Skeletal muscle tissue (tissue), 4 donors: ENCODE results near the gene VPS9D1. TPM values are rescaled to one million over a fixed set of nuclear protein-coding genes. Genes with fewer than 3 reads are reported as not detected.
"Not testable (repeated sequence)": the region's sequence is repeated elsewhere in the genome, so short reads cannot be mapped to it uniquely, and the experiment has no call there.

Experiments
- H3K27ac ChIP-seq: one replicate; pipeline ENCODE4 v1.7.0; 2013; ENCODE audit warnings: mild to moderate bottlenecking, low read depth, low read length, inconsistent platforms
- H3K27me3 ChIP-seq, 3 donors: one replicate each; pipeline ENCODE4 v1.7.0; 2013; ENCODE audit warnings: low read length in 3 of 3; ENCODE audit not compliant: control insufficient read depth in 3 of 3, insufficient read depth in 3 of 3
- H3K36me3 ChIP-seq, 3 donors: one replicate each; pipeline ENCODE4 v1.7.0; 2013; ENCODE audit warnings: low read length in 3 of 3; ENCODE audit not compliant: control insufficient read depth in 3 of 3, insufficient read depth in 3 of 3
- H3K4me1 ChIP-seq, 3 donors: one replicate each; pipeline ENCODE4 v1.7.0; 2013; ENCODE audit warnings: low read length in 3 of 3, mild to moderate bottlenecking in 3 of 3; ENCODE audit not compliant: control insufficient read depth in 3 of 3, insufficient read depth in 3 of 3
- H3K4me3 ChIP-seq, 3 donors: one replicate each; pipeline ENCODE4 v1.7.0; 2013; ENCODE audit warnings: low read length in 3 of 3
- H3K9ac ChIP-seq, 3 donors: one replicate each; pipeline ENCODE4 v1.7.0; 2013; ENCODE audit warnings: low read length in 3 of 3, mild to moderate bottlenecking in 3 of 3, moderate library complexity in 2 of 3, low read depth in 1 of 3
- H3K9me3 ChIP-seq, 3 donors: one replicate each; pipeline ENCODE4 v1.7.0; 2013; ENCODE audit warnings: low read length in 3 of 3; ENCODE audit not compliant: control insufficient read depth in 3 of 3
- total RNA-seq: library from RNA; depleted of rRNA; stranded (reverse); fragments of >200 nt; gene quantifications from one replicate; pipeline ENCODE4 v1.2.3, GENCODE V29; 2014
- donor health status: Osteomylitis.

VPS9D1 gene
- total RNA-seq, 1 donor from 2014 or later, result 3.1 TPM

GRCh38 chr16:89670496-89671431 is 49.9 kb downstream of the VPS9D1 start:
- no peaks in the 10 kb centered on the region for H3K4me1 ChIP-seq
- H3K27me3 ChIP-seq, result no peaks in the 10 kb centered on the region
- no peaks in the 10 kb centered on the region for H3K9me3 ChIP-seq
- H3K36me3 ChIP-seq, result no peaks in the 10 kb centered on the region
- no peak overlapping the region for H3K9ac ChIP-seq
- no peak overlapping the region for H3K4me3 ChIP-seq
- no peak overlapping the region for H3K27ac ChIP-seq

DNA sequence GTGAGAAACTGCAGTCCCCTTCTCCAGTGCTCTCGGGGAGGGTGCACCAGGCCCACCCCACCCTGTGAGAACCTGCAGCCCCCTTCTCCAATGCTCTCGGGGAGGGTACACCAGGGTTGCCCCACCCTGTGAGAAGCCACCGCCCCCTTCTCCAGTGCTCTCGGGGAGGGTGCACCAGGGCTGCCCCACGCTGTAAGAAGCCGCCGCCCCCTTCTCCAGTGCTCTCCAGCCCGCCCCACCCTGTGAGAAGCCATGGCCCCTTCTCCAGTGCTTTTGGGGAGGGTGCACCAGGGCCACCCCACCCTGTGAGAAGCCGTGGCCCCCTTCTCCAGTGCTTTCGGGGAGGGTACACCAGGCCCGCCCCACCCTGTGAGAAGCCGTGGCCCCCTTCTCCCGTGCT is 50.9 kb downstream of the VPS9D1 start:
- Histone ChIP-seq H3K9me3 (no peaks in the 10 kb centered on the region), H3K27ac (no peak overlapping the region), H3K27me3 (no peaks in the 10 kb centered on the region), H3K4me3 (no peak overlapping the region), H3K36me3 (no peaks in the 10 kb centered on the region), H3K9ac (no peak overlapping the region), H3K4me1 (no peaks in the 10 kb centered on the region)

DNA sequence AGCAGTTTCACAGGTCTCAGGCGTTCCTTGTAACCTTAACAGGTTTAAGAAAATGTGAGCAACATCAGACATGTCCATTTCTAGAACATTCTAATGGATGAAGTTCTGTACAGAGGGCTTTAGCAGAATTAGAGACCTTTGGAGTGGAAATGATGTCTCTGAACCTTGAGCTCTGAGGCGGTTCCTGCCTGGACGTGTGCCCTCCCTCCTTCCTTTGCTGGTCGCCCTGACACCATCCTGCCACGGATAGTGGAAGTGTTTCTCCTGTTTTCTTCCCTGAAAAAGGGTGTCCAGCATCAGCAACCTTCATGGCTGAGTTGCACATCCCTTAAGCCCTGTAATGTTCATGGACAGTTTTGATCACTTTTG is 51.9 kb downstream of the VPS9D1 start:
- no peak overlapping the region for H3K4me3 ChIP-seq
- no peaks in the 10 kb centered on the region for H3K9me3 ChIP-seq
- H3K36me3 ChIP-seq, result no peaks in the 10 kb centered on the region
- no peak overlapping the region for H3K9ac ChIP-seq
- no peaks in the 10 kb centered on the region for H3K27me3 ChIP-seq
- no peaks in the 10 kb centered on the region for H3K4me1 ChIP-seq
- no peak overlapping the region for H3K27ac ChIP-seq

DNA sequence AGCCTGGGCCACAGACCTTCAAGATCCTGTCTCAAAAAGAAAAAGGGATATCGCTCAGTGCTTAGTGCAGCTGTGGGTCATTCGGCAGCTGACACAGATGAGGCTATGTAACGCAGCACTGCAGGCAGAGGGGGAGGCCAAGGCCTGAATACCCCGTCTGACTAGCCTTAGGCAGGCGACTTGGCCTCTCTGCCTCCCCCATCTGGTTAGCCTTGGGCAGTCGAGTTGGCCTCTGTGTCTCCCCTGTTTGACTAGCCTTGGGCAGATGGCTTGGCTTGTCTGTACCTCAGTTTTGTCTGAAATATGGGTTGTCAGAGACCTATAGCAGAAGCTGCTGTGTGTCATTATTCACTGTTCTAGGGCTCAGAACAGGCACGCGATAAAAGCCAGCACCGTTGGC is 53.1 kb downstream of the VPS9D1 start:
- H3K4me1 ChIP-seq, result no peaks in the 10 kb centered on the region
- no peak overlapping the region for H3K27ac ChIP-seq
- no peak overlapping the region for H3K4me3 ChIP-seq
- no peaks in the 10 kb centered on the region for H3K9me3 ChIP-seq
- H3K36me3 ChIP-seq, result no peaks in the 10 kb centered on the region
- no peaks in the 10 kb centered on the region for H3K27me3 ChIP-seq
- no peak overlapping the region for H3K9ac ChIP-seq

DNA sequence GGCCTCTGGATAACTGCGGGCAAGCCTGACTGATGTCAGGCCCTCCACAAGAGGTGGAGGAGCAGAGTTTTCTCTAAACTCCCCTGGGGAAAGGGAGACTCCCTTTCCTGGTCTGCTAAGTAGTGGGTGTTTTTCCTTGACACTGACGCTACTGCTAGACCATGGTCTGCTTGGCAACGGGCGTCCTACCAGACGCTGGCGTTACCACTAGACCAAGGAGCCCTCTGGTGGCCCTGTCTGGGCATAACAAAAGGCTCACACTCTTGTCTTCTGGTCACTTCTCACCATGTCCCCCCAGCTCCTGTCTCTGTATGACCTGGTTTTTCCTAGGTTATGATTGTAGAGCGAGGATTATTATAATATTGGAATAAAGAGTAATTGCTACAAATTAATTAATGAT is 53.7 kb downstream of the VPS9D1 start:
- H3K9ac ChIP-seq, H3K36me3 ChIP-seq, H3K27me3 ChIP-seq, H3K9me3 ChIP-seq, H3K4me1 ChIP-seq, H3K27ac ChIP-seq, H3K4me3 ChIP-seq: not testable (repeated sequence)

- H3K36me3 ChIP-seq, result peaks cover 3 to 10% (median 10%) of the 10 kb centered on the region in 3 donors
- H3K27me3 ChIP-seq, H3K4me1 ChIP-seq, H3K9me3 ChIP-seq, H3K4me3 ChIP-seq, H3K27ac ChIP-seq, H3K9ac ChIP-seq: not testable (repeated sequence)
Observed at GRCh38 chr16:89664238-89664637, 56.5 kb downstream of the VPS9D1 start.

- H3K36me3 ChIP-seq, result peaks cover 3 to 10% (median 10%) of the 10 kb centered on the region in 3 donors
- no peaks in the 10 kb centered on the region for H3K9me3 ChIP-seq
- no peaks in the 10 kb centered on the region for H3K27me3 ChIP-seq
- H3K27ac ChIP-seq, result no peak overlapping the region
- H3K4me3 ChIP-seq, result no peak overlapping the region
- H3K9ac ChIP-seq, result no peak overlapping the region
- peaks cover 15 to 16% (median 15%) of the 10 kb centered on the region in 3 donors for H3K4me1 ChIP-seq
Observed at GRCh38 chr16:89661215-89661614, 59.5 kb downstream of the VPS9D1 start.

DNA sequence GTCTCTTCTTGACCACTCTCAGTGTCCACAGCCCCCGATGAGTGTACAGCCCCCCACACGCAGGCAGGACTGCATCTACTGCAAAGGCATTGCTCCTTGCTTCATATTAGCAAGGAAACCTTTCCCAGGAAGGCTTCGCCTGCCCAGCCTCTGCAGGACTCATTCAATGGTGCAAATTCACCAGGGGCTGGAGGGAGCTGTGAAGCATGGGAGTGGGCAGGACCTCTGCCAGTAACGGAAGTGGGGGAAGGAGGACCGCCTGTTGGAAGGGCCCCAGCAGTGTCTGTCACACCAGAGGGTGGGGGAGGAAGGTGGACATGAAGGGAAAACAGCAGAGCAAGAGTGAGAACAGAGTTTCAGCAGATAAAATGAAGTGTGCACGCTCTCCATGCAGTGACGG is 60.6 kb downstream of the VPS9D1 start:
- H3K36me3 ChIP-seq, result peaks cover 3 to 10% (median 10%) of the 10 kb centered on the region in 3 donors
- no peaks in the 10 kb centered on the region for H3K27me3 ChIP-seq
- H3K27ac ChIP-seq, result no peak overlapping the region
- H3K9me3 ChIP-seq, result no peaks in the 10 kb centered on the region
- H3K4me1 ChIP-seq, result peaks cover 15 to 16% (median 15%) of the 10 kb centered on the region in 3 donors
- H3K9ac ChIP-seq, result no peak overlapping the region
- no peak overlapping the region for H3K4me3 ChIP-seq

- H3K9ac ChIP-seq, result peak overlapping the region; percentile 76 to 89 (median 85)
- peak overlapping the region; percentile 73 for H3K27ac ChIP-seq
- H3K36me3 ChIP-seq, result peaks cover 3 to 13% (median 13%) of the 10 kb centered on the region in 3 donors
- H3K9me3 ChIP-seq, result no peaks in the 10 kb centered on the region
- peak overlapping the region; percentile 88 to 95 (median 92) for H3K4me3 ChIP-seq
- H3K27me3 ChIP-seq, result no peaks in the 10 kb centered on the region
- H3K4me1 ChIP-seq, result peaks cover 15 to 16% (median 15%) of the 10 kb centered on the region in 3 donors
Observed at GRCh38 chr16:89658221-89658879, 62.3 kb downstream of the VPS9D1 start.
